GM06990 (cell line): Measurements from ENCODE around the gene CD300LD.
"Not testable (repeated sequence)": the region's sequence is repeated elsewhere in the genome, so short reads cannot be mapped to it uniquely, and the experiment has no call there.

Source experiments
- DNase-seq: peaks from one replicate; pipeline ENCODE4 v3.0.0-alpha.2; 2011; ENCODE audit not compliant: insufficient read length; ENCODE audit errors: extremely low read depth
- H3K27me3 ChIP-seq: replicated peaks from 2 replicates; pipeline ENCODE4 v1.6.0; 2011; ENCODE audit warnings: low read length; ENCODE audit not compliant: control insufficient read depth, insufficient read depth
- H3K36me3 ChIP-seq: 2 replicates; pipeline ENCODE4 v1.5.1; 2011; ENCODE audit warnings: low read length; ENCODE audit not compliant: control insufficient read depth, insufficient read depth
- H3K4me3 ChIP-seq: replicated peaks from 2 replicates; pipeline ENCODE4 v1.5.1; 2011; ENCODE audit warnings: low read depth, mild to moderate bottlenecking, control low read depth, low read length
- TF ChIP-seq, protein P1 (sequence below): IDR thresholded peaks from 2 replicates; pipeline ENCODE4 v1.5.1; 2011; ENCODE audit warnings: low read length, control low read depth, mild to moderate bottlenecking, inconsistent platforms; ENCODE audit not compliant: insufficient read depth, poor library complexity, severe bottlenecking

The CD300LD gene

DNA sequence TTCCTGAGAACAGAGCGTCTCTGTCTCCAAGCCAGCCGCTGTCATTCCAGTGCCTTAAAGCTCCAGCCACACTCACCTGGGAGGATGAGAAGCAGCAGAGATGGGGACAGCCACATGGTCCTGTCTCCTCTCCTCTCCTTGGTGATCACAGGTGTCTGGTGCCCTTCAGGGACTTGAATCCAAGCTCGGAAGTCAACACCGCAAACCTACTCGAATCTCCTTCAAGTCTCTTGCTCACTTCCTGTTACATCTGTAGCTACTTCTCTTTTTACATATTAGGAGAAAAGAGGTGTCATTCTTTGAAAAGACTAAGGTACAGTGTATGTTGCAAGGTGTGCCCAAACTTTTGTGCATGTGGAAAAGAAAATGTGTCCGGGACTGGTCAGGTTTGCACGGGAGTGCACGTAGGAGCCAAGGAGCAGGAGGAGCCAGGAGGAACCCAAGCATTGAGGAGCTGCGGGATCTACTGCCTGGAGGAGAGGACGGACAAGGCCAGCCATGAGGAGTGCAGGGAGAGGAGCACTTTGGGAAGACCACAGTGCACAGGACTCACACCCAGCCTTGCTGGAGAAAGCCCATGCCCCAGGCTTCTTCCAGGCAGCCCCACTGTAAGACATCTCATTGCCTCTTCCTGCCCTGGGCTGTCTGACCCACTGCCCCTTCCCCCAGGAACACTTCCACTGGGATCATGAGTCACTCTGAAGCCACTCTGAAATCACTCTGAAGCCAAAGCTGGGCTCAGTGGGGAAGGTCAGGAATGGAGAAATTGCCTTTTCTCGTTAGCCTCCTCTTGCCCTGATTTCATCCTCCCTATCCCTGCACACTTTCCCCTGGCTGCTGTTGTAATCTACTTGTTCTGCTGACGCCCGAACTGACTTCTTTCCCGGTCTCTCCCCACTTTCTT lies at the start of gene CD300LD:
Gene CD300LD, minus strand, starts transcription at position 197 of the 904 bp plus-strand sequence. Its CDS starts 81 bp downstream, at position 116.
- Histone ChIP-seq H3K4me3 (no peak within 1 kb of the TSS), H3K27me3 (peaks cover 1% of the 10 kb centered on the region; the same call in 1 of the 2 replicates), H3K36me3 (no peaks in the 10 kb centered on the region)
- TF ChIP-seq, protein P1, sequence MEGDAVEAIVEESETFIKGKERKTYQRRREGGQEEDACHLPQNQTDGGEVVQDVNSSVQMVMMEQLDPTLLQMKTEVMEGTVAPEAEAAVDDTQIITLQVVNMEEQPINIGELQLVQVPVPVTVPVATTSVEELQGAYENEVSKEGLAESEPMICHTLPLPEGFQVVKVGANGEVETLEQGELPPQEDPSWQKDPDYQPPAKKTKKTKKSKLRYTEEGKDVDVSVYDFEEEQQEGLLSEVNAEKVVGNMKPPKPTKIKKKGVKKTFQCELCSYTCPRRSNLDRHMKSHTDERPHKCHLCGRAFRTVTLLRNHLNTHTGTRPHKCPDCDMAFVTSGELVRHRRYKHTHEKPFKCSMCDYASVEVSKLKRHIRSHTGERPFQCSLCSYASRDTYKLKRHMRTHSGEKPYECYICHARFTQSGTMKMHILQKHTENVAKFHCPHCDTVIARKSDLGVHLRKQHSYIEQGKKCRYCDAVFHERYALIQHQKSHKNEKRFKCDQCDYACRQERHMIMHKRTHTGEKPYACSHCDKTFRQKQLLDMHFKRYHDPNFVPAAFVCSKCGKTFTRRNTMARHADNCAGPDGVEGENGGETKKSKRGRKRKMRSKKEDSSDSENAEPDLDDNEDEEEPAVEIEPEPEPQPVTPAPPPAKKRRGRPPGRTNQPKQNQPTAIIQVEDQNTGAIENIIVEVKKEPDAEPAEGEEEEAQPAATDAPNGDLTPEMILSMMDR, result no peak
- DNase-seq, result no peak

DNA sequence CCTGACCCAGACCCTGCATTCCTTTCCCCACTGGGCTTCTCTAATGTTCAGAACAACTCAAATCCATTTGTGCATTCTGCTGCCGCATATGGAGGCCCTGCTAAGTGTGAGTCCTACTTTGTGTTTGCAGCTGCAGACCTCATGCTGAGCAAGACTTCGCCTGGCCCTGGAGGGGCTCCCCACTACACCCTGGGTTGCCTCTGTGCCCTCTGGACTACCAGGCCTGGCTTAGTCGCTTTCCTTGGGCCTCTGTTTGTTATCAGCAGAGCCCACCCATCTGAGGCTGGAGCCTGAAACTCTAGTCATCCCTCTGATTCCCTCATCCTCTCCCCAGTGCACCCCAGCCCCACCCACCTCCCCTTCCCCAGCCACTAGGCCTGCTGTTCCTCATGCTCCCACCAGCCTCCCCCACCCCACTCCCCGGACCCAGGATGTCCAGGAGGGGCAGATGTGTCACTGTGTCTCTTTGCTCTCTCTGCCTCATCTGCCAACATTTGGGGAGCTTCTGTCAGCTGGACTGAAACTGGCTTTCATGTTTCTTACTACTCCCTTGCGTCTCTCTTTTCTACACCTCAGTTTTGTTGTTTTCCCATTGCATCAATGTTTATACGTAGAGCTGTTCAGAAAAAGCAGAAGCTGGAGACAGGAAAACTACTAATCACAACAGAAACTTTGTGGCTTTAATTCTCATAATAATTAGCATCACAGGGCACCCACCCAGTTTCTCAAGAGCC lies 49.3 kb upstream of the CD300LD start:
- TF ChIP-seq, protein P1, result no peak
- H3K36me3 ChIP-seq, result no peaks in the 10 kb centered on the region
- DNase-seq, result peak; percentile 38
- peaks cover 2% of the 10 kb centered on the region for H3K27me3 ChIP-seq
- H3K4me3 ChIP-seq, result no peak overlapping the region

DNA sequence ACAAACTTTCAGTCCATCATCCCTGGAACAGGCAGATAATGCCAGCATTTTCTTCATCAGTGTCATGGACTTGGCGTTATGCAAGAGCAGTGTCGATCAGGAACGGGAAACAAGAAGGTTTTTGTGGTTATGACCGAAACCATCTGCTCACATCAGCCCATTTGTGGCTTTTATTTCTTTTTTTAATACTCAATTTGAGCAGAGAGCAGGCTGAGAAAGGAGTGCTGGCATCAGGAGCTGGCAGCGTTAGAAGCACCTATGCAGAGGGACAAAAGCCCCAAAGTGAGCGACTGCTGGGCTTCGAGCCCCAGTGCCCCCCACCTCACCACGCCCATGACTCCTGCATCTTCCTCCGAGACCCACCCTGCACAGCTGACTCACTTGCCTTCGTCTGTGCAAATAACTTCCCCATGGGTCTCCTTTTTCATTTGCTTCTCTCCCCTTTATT lies 47.6 kb upstream of the CD300LD start:
- DNase-seq, result peak; percentile 24
- Histone ChIP-seq H3K36me3 (no peaks in the 10 kb centered on the region), H3K27me3 (peaks cover 2% of the 10 kb centered on the region), H3K4me3 (no peak overlapping the region)
- TF ChIP-seq, protein P1, result no peak

DNA sequence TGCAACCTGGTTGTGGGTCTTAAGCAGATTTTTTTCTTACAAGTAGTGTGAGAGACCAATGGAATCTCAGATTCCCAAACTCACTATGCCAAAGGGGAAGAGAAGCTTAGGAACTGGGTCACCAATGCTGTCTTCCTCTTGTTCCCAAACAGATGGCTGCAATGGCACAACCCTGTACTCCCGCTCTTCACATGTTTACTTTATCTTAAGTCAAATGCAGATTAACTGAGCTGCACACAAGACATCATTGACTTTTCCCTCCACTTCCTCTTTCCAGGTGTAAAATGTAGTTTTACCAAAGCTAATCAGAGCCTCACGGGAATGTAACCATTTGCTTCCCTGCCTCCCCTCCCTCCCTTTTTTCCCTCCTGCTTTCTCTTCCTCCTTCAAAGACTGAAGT lies 45.8 kb upstream of the CD300LD start:
- H3K36me3 ChIP-seq, result no peaks in the 10 kb centered on the region
- TF ChIP-seq, protein P1, result no peak
- no peak overlapping the region for H3K4me3 ChIP-seq
- DNase-seq, result no peak
- peaks cover 2% of the 10 kb centered on the region for H3K27me3 ChIP-seq

DNA sequence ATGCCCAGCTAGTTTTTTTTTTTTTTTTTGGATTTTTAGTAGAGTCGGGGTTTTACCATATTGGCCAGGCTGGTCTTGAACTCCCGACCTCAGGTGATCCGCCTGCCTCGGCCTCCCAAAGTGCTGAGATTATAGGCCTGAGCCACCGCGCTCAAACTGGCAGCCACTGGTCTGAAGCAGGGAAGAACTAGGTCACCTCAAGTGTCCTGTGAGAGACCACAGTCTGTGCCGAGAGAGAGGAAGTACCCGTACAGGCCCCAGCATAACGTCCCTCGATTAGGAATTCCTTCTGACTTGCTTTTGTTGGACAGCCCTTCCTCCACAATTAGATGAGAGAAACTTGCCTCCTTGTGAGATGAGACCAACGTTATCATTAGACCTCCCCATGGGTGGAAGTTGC lies 45.2 kb upstream of the CD300LD start:
- no peak overlapping the region for H3K4me3 ChIP-seq
- H3K27me3 ChIP-seq, result peaks cover 2% of the 10 kb centered on the region
- no peak for DNase-seq
- TF ChIP-seq, protein P1, result no peak
- H3K36me3 ChIP-seq, result no peaks in the 10 kb centered on the region

DNA sequence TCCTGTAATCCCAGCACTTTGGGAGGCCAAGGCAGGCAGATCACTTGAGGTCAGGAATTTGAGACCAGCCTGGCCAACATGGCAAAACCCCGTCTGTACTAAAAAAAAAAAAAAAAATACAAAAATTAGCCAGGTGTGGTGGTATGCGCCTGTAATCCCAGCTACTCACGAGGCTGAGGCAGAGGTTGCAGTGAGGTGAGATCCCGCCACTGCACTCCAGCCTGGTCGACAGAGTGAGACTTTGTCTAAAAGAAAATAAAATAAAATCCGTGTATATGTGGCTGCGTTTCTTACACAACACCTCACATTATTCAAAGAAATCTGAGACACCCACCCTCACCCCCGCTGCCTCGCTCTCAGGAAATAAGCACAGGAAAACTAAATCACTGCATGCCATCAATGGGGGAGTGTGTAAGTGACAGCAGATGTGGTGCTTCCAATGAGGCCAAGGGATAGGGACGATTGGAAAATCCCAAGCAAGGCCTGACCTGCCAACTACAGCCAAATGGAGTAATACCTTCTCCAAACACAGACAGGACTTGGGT lies 44.5 kb upstream of the CD300LD start:
- H3K36me3 ChIP-seq, DNase-seq, H3K4me3 ChIP-seq, H3K27me3 ChIP-seq: not testable (repeated sequence)
